Endothelial cell of umbilical vein (primary cell): ENCODE data around the gene RFPL1.
"Not testable (repeated sequence)": the region's sequence is repeated elsewhere in the genome, so short reads cannot be mapped to it uniquely, and the experiment has no call there.

Source experiments
- POLR2A ChIP-seq: IDR thresholded peaks from 2 replicates; pipeline ENCODE4 v1.6.1; 2012; ENCODE audit warnings: low read depth, mild to moderate bottlenecking, control low read depth, low read length
- TF ChIP-seq, protein P1 (sequence below), 2 donors: IDR thresholded peaks; 1 replicate in 1 of 2; 2 replicates in 1 of 2; pipeline ENCODE4 v1.5.1; 2011; ENCODE audit warnings: low read length in 2 of 2, mild to moderate bottlenecking in 2 of 2, moderate library complexity in 2 of 2, control low read depth in 1 of 2, inconsistent platforms in 1 of 2, low read depth in 1 of 2; ENCODE audit not compliant: insufficient read depth in 1 of 2; ENCODE audit errors: extremely low read depth in 1 of 2

DNA sequence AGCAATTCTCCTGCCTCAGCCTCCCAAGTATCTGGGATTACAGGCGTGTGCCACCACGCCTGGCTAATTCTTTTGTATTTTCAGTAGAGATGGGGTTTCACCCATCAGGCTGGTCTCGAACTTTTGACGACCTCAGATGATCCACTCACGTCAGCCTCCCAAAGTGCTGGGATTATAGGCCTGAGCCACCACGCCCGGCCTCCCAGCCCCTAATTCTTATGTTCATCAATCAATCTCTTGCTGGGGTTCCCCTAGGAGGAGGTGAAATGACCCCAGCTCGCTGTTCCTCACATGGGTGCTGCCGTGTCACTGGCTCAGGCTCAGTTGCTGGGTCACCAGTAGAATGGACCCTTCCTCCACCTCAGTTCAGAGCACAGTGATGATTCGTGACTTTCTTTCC, at the start of gene RFPL1:
- TF ChIP-seq, protein P1, sequence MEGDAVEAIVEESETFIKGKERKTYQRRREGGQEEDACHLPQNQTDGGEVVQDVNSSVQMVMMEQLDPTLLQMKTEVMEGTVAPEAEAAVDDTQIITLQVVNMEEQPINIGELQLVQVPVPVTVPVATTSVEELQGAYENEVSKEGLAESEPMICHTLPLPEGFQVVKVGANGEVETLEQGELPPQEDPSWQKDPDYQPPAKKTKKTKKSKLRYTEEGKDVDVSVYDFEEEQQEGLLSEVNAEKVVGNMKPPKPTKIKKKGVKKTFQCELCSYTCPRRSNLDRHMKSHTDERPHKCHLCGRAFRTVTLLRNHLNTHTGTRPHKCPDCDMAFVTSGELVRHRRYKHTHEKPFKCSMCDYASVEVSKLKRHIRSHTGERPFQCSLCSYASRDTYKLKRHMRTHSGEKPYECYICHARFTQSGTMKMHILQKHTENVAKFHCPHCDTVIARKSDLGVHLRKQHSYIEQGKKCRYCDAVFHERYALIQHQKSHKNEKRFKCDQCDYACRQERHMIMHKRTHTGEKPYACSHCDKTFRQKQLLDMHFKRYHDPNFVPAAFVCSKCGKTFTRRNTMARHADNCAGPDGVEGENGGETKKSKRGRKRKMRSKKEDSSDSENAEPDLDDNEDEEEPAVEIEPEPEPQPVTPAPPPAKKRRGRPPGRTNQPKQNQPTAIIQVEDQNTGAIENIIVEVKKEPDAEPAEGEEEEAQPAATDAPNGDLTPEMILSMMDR (IDR thresholded peaks at IDR 0.05; ENCODE audit: extremely low read depth in 1 of 2, insufficient read depth in 1 of 2, low read depth in 1 of 2, low read length in 2 of 2), result not testable (repeated sequence)
- not testable (repeated sequence) for TF ChIP-seq POLR2A
